Activated T-helper 2 cell treated with anti-CD3 and anti-CD28 coated beads, Interferon-gamma antibody, Interleukin-2, Interleukin-4, amounts not matched to agents 10 μg/mL and 5 μg/mL and 100 μg/mL, durations not matched to agents 14 hours and 24 hours and 36 hours (primary cell): ENCODE results near the gene ZNF280C. TPM values are rescaled to one million over a fixed set of nuclear protein-coding genes. Genes with fewer than 3 reads are reported as not detected.
A peak's percentile ranks its signal among the peaks of the same experiment; 100 is the strongest.

ENCODE experiments used
- DNase-seq: peaks from one replicate; pipeline ENCODE4 v3.0.0; 2021; ENCODE audit warnings: low spot score
- H3K27ac Mint-ChIP-seq: one replicate; pipeline ENCODE4 v1.8.0; 2021; ENCODE audit warnings: mixed read lengths
- H3K27me3 Mint-ChIP-seq: one replicate; pipeline ENCODE4 v1.8.0; 2021; ENCODE audit warnings: low read depth, mixed read lengths
- H3K36me3 Mint-ChIP-seq: one replicate; pipeline ENCODE4 v1.8.0; 2021; ENCODE audit warnings: low read depth, mixed read lengths
- H3K4me1 Mint-ChIP-seq: one replicate; pipeline ENCODE4 v1.8.0; 2021; ENCODE audit warnings: low read depth, mixed read lengths
- H3K4me3 Mint-ChIP-seq: one replicate; pipeline ENCODE4 v1.8.0; 2021; ENCODE audit warnings: low read depth, mild to moderate bottlenecking, moderate library complexity, mixed read lengths
- H3K9me3 Mint-ChIP-seq: one replicate; pipeline ENCODE4 v1.8.0; 2021; ENCODE audit warnings: mixed read lengths
- intact Hi-C: fragments of 100-400 bp; cut with micrococcal nuclease; formaldehyde crosslinking; loops from one replicate; pipeline ENCODE4 v1.15.1; 2023
- total RNA-seq: library from RNA; stranded (reverse); gene quantifications from 2 replicates; pipeline ENCODE4 v1.2.3, GENCODE V29; 2022

Gene ZNF280C
- total RNA-seq, 1 donor from 2014 or later, result 8.9 TPM

- Mint-ChIP-seq H3K36me3 (peaks cover 14% of the 10 kb centered on the region), H3K27me3 (no peaks in the 10 kb centered on the region), H3K4me1 (peaks cover 36% of the 10 kb centered on the region), H3K4me3 (peak within 1 kb of the TSS; percentile 92), H3K27ac (peak within 1 kb of the TSS; percentile 92), H3K9me3 (no peaks in the 10 kb centered on the region)
- peak; percentile 22 for DNase-seq
- intact Hi-C loops, result loop anchor here (2.0 to 10.0 kb wide), 5 partner anchors 41 to 407 kb away; partner anchors contain the start of gene ZNF280C
Observed at GRCh38 chrX:130171446-130172126, 97.1 kb downstream of the ZNF280C start, which contains the start of gene RAB33A. RAB33A (plus strand) TSS chrX:130171962; CDS start chrX:130172063, 101 bp downstream.

- Mint-ChIP-seq H3K4me3 (peak overlapping the region; percentile 92), H3K4me1 (peaks cover 29% of the 10 kb centered on the region), H3K27me3 (no peaks in the 10 kb centered on the region), H3K36me3 (peaks cover 10% of the 10 kb centered on the region), H3K9me3 (no peaks in the 10 kb centered on the region), H3K27ac (peak overlapping the region; percentile 92)
- intact Hi-C loops, result loop anchor here (5.0 to 10.0 kb wide), 2 partner anchors 49 to 406 kb away; no protein-coding TSS in a partner anchor
- DNase-seq, result peak; percentile 64
Observed at GRCh38 chrX:130170752-130171445, 97.8 kb downstream of the ZNF280C start.

- Mint-ChIP-seq H3K9me3 (no peaks in the 10 kb centered on the region), H3K36me3 (peaks cover 7% of the 10 kb centered on the region), H3K27ac (peak overlapping the region; percentile 97), H3K4me3 (peak overlapping the region; percentile 98), H3K27me3 (no peaks in the 10 kb centered on the region), H3K4me1 (peaks cover 29% of the 10 kb centered on the region)
- intact Hi-C loops, result no loop called here
- DNase-seq, result no peak
Observed at GRCh38 chrX:130167040-130167439, 101.7 kb downstream of the ZNF280C start.

GRCh38 chrX:130166503-130166777 lies 102.3 kb downstream of the ZNF280C start:
- intact Hi-C loops, result no loop called here
- H3K9me3 Mint-ChIP-seq, result no peaks in the 10 kb centered on the region
- H3K4me3 Mint-ChIP-seq, result peak overlapping the region; percentile 98
- H3K27ac Mint-ChIP-seq, result peak overlapping the region; percentile 97
- no peak for DNase-seq
- peaks cover 31% of the 10 kb centered on the region for H3K4me1 Mint-ChIP-seq
- H3K36me3 Mint-ChIP-seq, result peaks cover 9% of the 10 kb centered on the region
- H3K27me3 Mint-ChIP-seq, result no peaks in the 10 kb centered on the region

GRCh38 chrX:130165703-130166502 lies 102.8 kb downstream of the ZNF280C start, which contains the start of gene AIFM1:
AIFM1 (minus strand) TSS chrX:130165841; CDS start chrX:130165656, 185 bp downstream.
- peaks cover 31% of the 10 kb centered on the region for H3K4me1 Mint-ChIP-seq
- DNase-seq, result peak; percentile 86
- H3K27me3 Mint-ChIP-seq, result no peaks in the 10 kb centered on the region
- no peaks in the 10 kb centered on the region for H3K9me3 Mint-ChIP-seq
- peak within 1 kb of the TSS; percentile 97 for H3K27ac Mint-ChIP-seq
- intact Hi-C loops, result loop anchor here (2.0 kb wide), 2 partner anchors 55 to 81 kb away; partner anchors contain the start of gene ELF4
- H3K36me3 Mint-ChIP-seq, result peaks cover 9% of the 10 kb centered on the region
- peak within 1 kb of the TSS; percentile 98 for H3K4me3 Mint-ChIP-seq

- H3K9me3 Mint-ChIP-seq, result no peaks in the 10 kb centered on the region
- peak overlapping the region; percentile 97 for H3K27ac Mint-ChIP-seq
- no peak for DNase-seq
- H3K36me3 Mint-ChIP-seq, result peaks cover 9% of the 10 kb centered on the region
- no peaks in the 10 kb centered on the region for H3K27me3 Mint-ChIP-seq
- peak overlapping the region; percentile 98 for H3K4me3 Mint-ChIP-seq
- peaks cover 28% of the 10 kb centered on the region for H3K4me1 Mint-ChIP-seq
- intact Hi-C loops, result loop anchor here (2.0 kb wide), 2 partner anchors 54 to 80 kb away; partner anchors contain the start of gene ELF4
Observed at GRCh38 chrX:130165181-130165702, 103.5 kb downstream of the ZNF280C start.

- Mint-ChIP-seq H3K27ac (no peak overlapping the region), H3K36me3 (peaks cover 12% of the 10 kb centered on the region), H3K9me3 (no peaks in the 10 kb centered on the region), H3K27me3 (no peaks in the 10 kb centered on the region), H3K4me3 (peak overlapping the region; percentile 55), H3K4me1 (peaks cover 33% of the 10 kb centered on the region)
- DNase-seq, result no peak
- intact Hi-C loops, result no loop called here
Observed at GRCh38 chrX:130163398-130163797, 105.3 kb downstream of the ZNF280C start.

GRCh38 chrX:130162094-130162735 lies 106.5 kb downstream of the ZNF280C start:
- H3K27me3 Mint-ChIP-seq, result no peaks in the 10 kb centered on the region
- intact Hi-C loops, result no loop called here
- H3K9me3 Mint-ChIP-seq, result no peaks in the 10 kb centered on the region
- no peak overlapping the region for H3K27ac Mint-ChIP-seq
- peaks cover 12% of the 10 kb centered on the region for H3K36me3 Mint-ChIP-seq
- no peak for DNase-seq
- peaks cover 30% of the 10 kb centered on the region for H3K4me1 Mint-ChIP-seq
- H3K4me3 Mint-ChIP-seq, result no peak overlapping the region

GRCh38 chrX:130159776-130160175 lies 108.9 kb downstream of the ZNF280C start:
- H3K4me1 Mint-ChIP-seq, result peaks cover 22% of the 10 kb centered on the region
- peaks cover 16% of the 10 kb centered on the region for H3K36me3 Mint-ChIP-seq
- DNase-seq, result no peak
- no peaks in the 10 kb centered on the region for H3K27me3 Mint-ChIP-seq
- intact Hi-C loops, result no loop called here
- no peaks in the 10 kb centered on the region for H3K9me3 Mint-ChIP-seq
- H3K27ac Mint-ChIP-seq, result no peak overlapping the region
- no peak overlapping the region for H3K4me3 Mint-ChIP-seq

- Mint-ChIP-seq H3K27ac (no peak overlapping the region), H3K36me3 (peaks cover 16% of the 10 kb centered on the region), H3K27me3 (no peaks in the 10 kb centered on the region), H3K9me3 (no peaks in the 10 kb centered on the region), H3K4me1 (peaks cover 17% of the 10 kb centered on the region), H3K4me3 (no peak overlapping the region)
- intact Hi-C loops, result no loop called here
- no peak for DNase-seq
Observed at GRCh38 chrX:130158311-130158710, 110.4 kb downstream of the ZNF280C start.

GRCh38 chrX:130155564-130155963 lies 113.1 kb downstream of the ZNF280C start:
- Mint-ChIP-seq H3K9me3 (no peaks in the 10 kb centered on the region), H3K36me3 (peaks cover 10% of the 10 kb centered on the region), H3K27ac (no peak overlapping the region), H3K27me3 (no peaks in the 10 kb centered on the region), H3K4me1 (peaks cover 8% of the 10 kb centered on the region), H3K4me3 (no peak overlapping the region)
- intact Hi-C loops, result no loop called here
- DNase-seq, result no peak
